ENCODE data around the gene TRPM6.

TRPM6 gene

GRCh38 chr9:74765481-74765971, 122.2 kb downstream of the TRPM6 start:
- no peak overlapping the region for H3K9ac ChIP-seq (ENCODE audit: low read length)
- H2AFZ ChIP-seq (ENCODE audit: low read depth, low read length, severe bottlenecking), result no peak overlapping the region
- no peaks in the 10 kb centered on the region for H4K20me1 ChIP-seq (ENCODE audit: low read depth, low read length)
- no peaks in the 10 kb centered on the region for H3K36me3 ChIP-seq (ENCODE audit: low read length)
- TF ChIP-seq EZH2phosphoT487 (conservative IDR thresholded peaks at IDR 0.05; ENCODE audit: low read length) (no peak), CTCF (IDR thresholded peaks at IDR 0.05; ENCODE audit: insufficient read depth, low read length, poor library complexity, severe bottlenecking) (no peak)
- H3K27ac ChIP-seq (ENCODE audit: low read depth, low read length), result no peak overlapping the region
- H3K9me2 ChIP-seq (replicated peaks; ENCODE audit: insufficient read depth, low read length), result no peaks in the 10 kb centered on the region
- H3K4me2 ChIP-seq (ENCODE audit: low read depth, low read length, poor library complexity, severe bottlenecking), result no peak overlapping the region
- no peaks in the 10 kb centered on the region for H3K27me3 ChIP-seq (ENCODE audit: low read length)
- H3K79me2 ChIP-seq (ENCODE audit: insufficient read depth, low read length), result no peaks in the 10 kb centered on the region
- no peaks in the 10 kb centered on the region for H3F3A ChIP-seq (ENCODE audit: insufficient read depth)
- H3K4me3 ChIP-seq (ENCODE audit: insufficient read depth, low read length, poor library complexity, severe bottlenecking), result no peak overlapping the region
- no peaks in the 10 kb centered on the region for H3K9me3 ChIP-seq (ENCODE audit: insufficient read depth, low read length)

GRCh38 chr9:74762950-74763349, 124.8 kb downstream of the TRPM6 start:
- H4K20me1 ChIP-seq (ENCODE audit: low read depth, low read length), result no peaks in the 10 kb centered on the region
- TF ChIP-seq EZH2phosphoT487 (conservative IDR thresholded peaks at IDR 0.05; ENCODE audit: low read length) (no peak), CTCF (IDR thresholded peaks at IDR 0.05; ENCODE audit: insufficient read depth, low read length, poor library complexity, severe bottlenecking) (no peak)
- H3K27ac ChIP-seq (ENCODE audit: low read depth, low read length), result no peak overlapping the region
- H3K27me3 ChIP-seq (ENCODE audit: low read length), result no peaks in the 10 kb centered on the region
- no peaks in the 10 kb centered on the region for H3K36me3 ChIP-seq (ENCODE audit: low read length)
- H3K79me2 ChIP-seq (ENCODE audit: insufficient read depth, low read length), result no peaks in the 10 kb centered on the region
- no peak overlapping the region for H2AFZ ChIP-seq (ENCODE audit: low read depth, low read length, severe bottlenecking)
- H3K9ac ChIP-seq (ENCODE audit: low read length), result no peak overlapping the region
- H3K9me2 ChIP-seq (replicated peaks; ENCODE audit: insufficient read depth, low read length), result no peaks in the 10 kb centered on the region
- no peaks in the 10 kb centered on the region for H3F3A ChIP-seq (ENCODE audit: insufficient read depth)
- H3K4me2 ChIP-seq (ENCODE audit: low read depth, low read length, poor library complexity, severe bottlenecking), result no peak overlapping the region
- no peak overlapping the region for H3K4me3 ChIP-seq (ENCODE audit: insufficient read depth, low read length, poor library complexity, severe bottlenecking)
- no peaks in the 10 kb centered on the region for H3K9me3 ChIP-seq (ENCODE audit: insufficient read depth, low read length)

GRCh38 chr9:74760031-74760700, 127.6 kb downstream of the TRPM6 start:
- Histone ChIP-seq H3K9ac (ENCODE audit: low read length) (no peak overlapping the region), H3K36me3 (ENCODE audit: low read length) (no peaks in the 10 kb centered on the region), H3F3A (ENCODE audit: insufficient read depth) (no peaks in the 10 kb centered on the region), H3K79me2 (ENCODE audit: insufficient read depth, low read length) (no peaks in the 10 kb centered on the region), H3K4me3 (ENCODE audit: insufficient read depth, low read length, poor library complexity, severe bottlenecking) (no peak overlapping the region), H2AFZ (ENCODE audit: low read depth, low read length, severe bottlenecking) (no peak overlapping the region), H3K27ac (ENCODE audit: low read depth, low read length) (no peak overlapping the region), H4K20me1 (ENCODE audit: low read depth, low read length) (no peaks in the 10 kb centered on the region), H3K9me2 (replicated peaks; ENCODE audit: insufficient read depth, low read length) (no peaks in the 10 kb centered on the region), H3K4me2 (ENCODE audit: low read depth, low read length, poor library complexity, severe bottlenecking) (no peak overlapping the region), H3K9me3 (ENCODE audit: insufficient read depth, low read length) (no peaks in the 10 kb centered on the region), H3K27me3 (ENCODE audit: low read length) (no peaks in the 10 kb centered on the region)
- TF ChIP-seq EZH2phosphoT487 (conservative IDR thresholded peaks at IDR 0.05; ENCODE audit: low read length), result no peak
- TF ChIP-seq CTCF (IDR thresholded peaks at IDR 0.05; ENCODE audit: insufficient read depth, low read length, poor library complexity, severe bottlenecking), result no peak

All from SU-DHL-6 (cell line).